Parathyroid adenoma (tissue), 2 donors: ENCODE measurements around the gene ZNF24.

ENCODE experiments used
- H2AFZ ChIP-seq: fragments of 300-600 bp; sonication (generic); one replicate; pipeline ENCODE4 v1.7.0; 2017; ENCODE audit warnings: antibody characterized with exemption, mild to moderate bottlenecking
- H3K27ac ChIP-seq: fragments of 300-600 bp; sonication (generic); one replicate; pipeline ENCODE4 v1.7.0; 2017
- H3K27me3 ChIP-seq: fragments of 300-600 bp; sonication (generic); one replicate; pipeline ENCODE4 v1.7.0; 2017; ENCODE audit warnings: low read length; ENCODE audit not compliant: control insufficient read depth, insufficient read depth
- H3K36me3 ChIP-seq: fragments of 300-600 bp; sonication (generic); one replicate; pipeline ENCODE4 v1.7.0; 2017; ENCODE audit warnings: low read length; ENCODE audit not compliant: control insufficient read depth, insufficient read depth
- H3K4me1 ChIP-seq: fragments of 300-600 bp; sonication (generic); one replicate; pipeline ENCODE4 v1.7.0; 2017; ENCODE audit warnings: control low read depth
- H3K4me2 ChIP-seq: fragments of 300-600 bp; sonication (generic); one replicate; pipeline ENCODE4 v1.7.0; 2017; ENCODE audit warnings: low read length
- H3K4me3 ChIP-seq: fragments of 300-600 bp; sonication (generic); one replicate; pipeline ENCODE4 v1.7.0; 2017; ENCODE audit warnings: low read depth, low read length
- H3K79me2 ChIP-seq: fragments of 300-600 bp; sonication (generic); one replicate; pipeline ENCODE4 v1.7.0; 2017; ENCODE audit warnings: control low read depth
- H3K9ac ChIP-seq: fragments of 300-600 bp; sonication (generic); one replicate; pipeline ENCODE4 v1.7.0; 2017; ENCODE audit warnings: mild to moderate bottlenecking
- H3K9me3 ChIP-seq: fragments of 300-600 bp; sonication (generic); one replicate; pipeline ENCODE4 v1.7.0; 2017; ENCODE audit warnings: low read length; ENCODE audit not compliant: control insufficient read depth
- CTCF ChIP-seq: fragments of 300-600 bp; sonication (generic); IDR thresholded peaks from one replicate; pipeline ENCODE4 v1.7.0; 2017; ENCODE audit warnings: antibody characterized with exemption, mild to moderate bottlenecking
- donor health status: primary hyperparathyroidism.

ZNF24 gene

GRCh38 chr18:35379421-35379820 lies 35.2 kb upstream of the ZNF24 start:
- H3K4me2 ChIP-seq: no peak overlapping the region
- H3K79me2 ChIP-seq: no peaks in the 10 kb centered on the region
- H3K9me3 ChIP-seq: no peaks in the 10 kb centered on the region
- no peak overlapping the region for H3K27ac ChIP-seq
- peak overlapping the region; percentile 49 for H2AFZ ChIP-seq
- no peaks in the 10 kb centered on the region for H3K36me3 ChIP-seq
- no peaks in the 10 kb centered on the region for H3K27me3 ChIP-seq
- H3K4me3 ChIP-seq: no peak overlapping the region
- H3K4me1 ChIP-seq: no peaks in the 10 kb centered on the region
- H3K9ac ChIP-seq: no peak overlapping the region
- no peak for TF ChIP-seq CTCF

- TF ChIP-seq CTCF: no peak
- Histone ChIP-seq H3K79me2 (no peaks in the 10 kb centered on the region), H3K9ac (no peak overlapping the region), H3K36me3 (no peaks in the 10 kb centered on the region), H3K27me3 (no peaks in the 10 kb centered on the region), H3K4me3 (no peak overlapping the region), H3K27ac (no peak overlapping the region), H3K4me2 (no peak overlapping the region), H3K4me1 (no peaks in the 10 kb centered on the region), H2AFZ (peak overlapping the region; percentile 44), H3K9me3 (no peaks in the 10 kb centered on the region)
Measured at GRCh38 chr18:35378574-35378896, 34.3 kb upstream of the ZNF24 start.

- Histone ChIP-seq H3K9me3 (no peaks in the 10 kb centered on the region), H3K27me3 (no peaks in the 10 kb centered on the region), H3K79me2 (no peaks in the 10 kb centered on the region), H3K4me3 (no peak overlapping the region), H3K9ac (no peak overlapping the region), H3K4me1 (no peaks in the 10 kb centered on the region), H2AFZ (peak overlapping the region; percentile 98), H3K4me2 (no peak overlapping the region), H3K36me3 (no peaks in the 10 kb centered on the region), H3K27ac (no peak overlapping the region)
- TF ChIP-seq CTCF: no peak
Measured at GRCh38 chr18:35377875-35378573, 33.8 kb upstream of the ZNF24 start.

- Histone ChIP-seq H3K79me2 (no peaks in the 10 kb centered on the region), H3K27ac (peak within 1 kb of the TSS; percentile 37), H3K27me3 (no peaks in the 10 kb centered on the region), H3K36me3 (no peaks in the 10 kb centered on the region), H3K9me3 (no peaks in the 10 kb centered on the region), H3K9ac (peak within 1 kb of the TSS; percentile 58), H3K4me3 (peak within 1 kb of the TSS; percentile 84), H2AFZ (peak within 1 kb of the TSS; percentile 98), H3K4me1 (no peaks in the 10 kb centered on the region), H3K4me2 (peak within 1 kb of the TSS; percentile 67)
- no peak for TF ChIP-seq CTCF
Measured at GRCh38 chr18:35376742-35377695, 32.8 kb upstream of the ZNF24 start, which contains the start of gene ZNF396. Gene ZNF396, minus strand, starts transcription at chr18:35377337. Its CDS starts 3,045 bp downstream, at chr18:35374292.
